BJ (cell line): Measurements from ENCODE around the gene LRRC23. TPM values are rescaled to one million over a fixed set of nuclear protein-coding genes. Genes with fewer than 3 reads are reported as not detected.

Source experiments
- CTCF ChIA-PET: fragments of 350-600 bp; formaldehyde crosslinking; extraction: SDS; loops from one replicate; lab custom pipeline; 2021; ENCODE audit warnings: antibody characterized with exemption, inconsistent platforms; lab: Yijun Ruan, JAX
- POLR2A ChIA-PET: fragments of 300-600 bp; sonication (Branson Sonifier 250); formaldehyde crosslinking; extraction: SDS; loops from one replicate; lab custom pipeline; 2021; ENCODE audit warnings: antibody characterized with exemption; lab: Charles Lee
- DNase-seq: peaks from one replicate; pipeline ENCODE4 v3.0.0-alpha.2; 2011; ENCODE audit warnings: low read depth
- H3K27me3 ChIP-seq: 2 replicates; pipeline ENCODE4 v1.6.0; 2011; ENCODE audit warnings: low read length; ENCODE audit not compliant: control insufficient read depth, insufficient read depth
- H3K36me3 ChIP-seq: 2 replicates; pipeline ENCODE4 v1.5.1; 2011; ENCODE audit warnings: low read length; ENCODE audit not compliant: control insufficient read depth, insufficient read depth
- H3K4me3 ChIP-seq: 2 replicates; pipeline ENCODE4 v1.5.1; 2011; ENCODE audit warnings: low read depth, mild to moderate bottlenecking, control low read depth, low read length
- polyA plus RNA-seq: library from polyadenylated mRNA; depleted of rRNA; stranded (reverse); fragments of >200 nt; gene quantifications from 2 replicates; pipeline ENCODE4 v1.2.3, GENCODE V29; 2011
- TF ChIP-seq, protein P1 (sequence below): IDR thresholded peaks from 2 replicates; pipeline ENCODE4 v1.5.1; 2011; ENCODE audit warnings: low read depth, mild to moderate bottlenecking, control low read depth, inconsistent platforms, low read length, moderate library complexity; ENCODE audit not compliant: insufficient read depth

Gene LRRC23
- polyA plus RNA-seq, 1 experiment: 12.7 TPM

DNA sequence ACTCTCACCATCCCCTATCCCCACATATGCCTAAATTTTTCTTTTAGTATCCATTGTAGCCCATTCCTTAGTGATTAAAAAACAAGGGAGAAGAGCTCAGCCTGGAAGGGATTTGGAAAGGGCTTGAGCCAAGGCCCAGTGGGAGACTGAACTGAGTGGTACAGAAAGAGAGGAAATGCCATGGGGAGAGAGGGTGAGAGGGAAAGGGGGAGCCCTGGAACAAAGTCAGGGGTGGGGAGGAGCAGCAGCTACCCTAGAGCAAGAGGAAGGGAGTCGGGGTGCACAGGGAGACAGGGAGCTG, 20.6 kb downstream of the LRRC23 start:
- H3K4me3 ChIP-seq: no peak overlapping the region
- POLR2A ChIA-PET: interaction anchor here (0.8 to 1.3 kb wide), 4 partner anchors 11 to 135 kb away, joined by 3 to 13 read pairs (median 4); partner anchors contain the start of genes C12orf57, C1S and SPSB2

DNA sequence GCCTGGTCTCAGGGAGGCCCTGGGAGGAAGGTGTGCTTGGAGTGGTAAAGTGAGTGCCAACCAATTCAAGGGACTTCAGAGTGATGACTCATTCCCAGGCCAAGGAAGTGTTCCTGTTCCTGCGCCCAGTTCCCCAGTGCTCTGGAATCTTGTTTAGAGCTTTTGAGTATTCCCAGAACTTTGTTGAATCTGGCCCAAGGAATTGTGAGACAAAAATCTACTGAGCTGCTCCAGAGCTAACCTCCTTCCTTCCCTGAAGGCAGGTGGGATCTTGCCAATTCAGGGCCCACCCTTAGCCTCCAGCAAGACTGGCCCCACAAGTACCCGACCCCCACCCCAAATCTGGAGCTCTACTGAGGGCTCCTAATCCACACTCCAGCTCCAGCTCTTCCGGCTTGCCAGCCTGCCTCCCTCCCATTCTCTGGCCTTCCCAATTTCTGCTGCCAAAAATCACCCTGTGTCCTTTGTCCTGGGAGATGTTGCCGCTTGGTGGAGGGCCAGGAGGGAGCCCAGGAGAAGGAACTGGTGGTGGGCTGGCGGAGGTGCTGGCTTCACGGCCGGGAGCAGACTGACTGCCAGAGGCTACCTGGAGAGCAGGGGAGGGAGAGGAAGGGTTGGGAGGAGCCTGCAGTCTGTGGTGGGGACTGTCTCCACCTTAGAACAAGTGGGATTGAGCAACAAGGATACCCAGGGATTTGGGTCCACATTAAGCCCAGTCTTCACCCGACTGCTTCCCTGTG, 21.1 kb downstream of the LRRC23 start:
- ChIA-PET CTCF (interaction anchor here (0.7 to 6.6 kb wide), 19 partner anchors 13 to 219 kb away, joined by 3 to 129 read pairs (median 8); partner anchors contain the start of genes C12orf57, C1RL, LRRC23 and PHB2), POLR2A (interaction anchor here (0.5 to 1.3 kb wide), 5 partner anchors 12 to 157 kb away, joined by 3 to 5 read pairs (median 4); partner anchors contain the start of genes C1S, SPSB2 and TPI1)
- Histone ChIP-seq H3K4me3 (peak overlapping the region; percentile 55), H3K36me3 (peaks cover 13% of the 10 kb centered on the region), H3K27me3 (no peaks in the 10 kb centered on the region)
- TF ChIP-seq, protein P1, sequence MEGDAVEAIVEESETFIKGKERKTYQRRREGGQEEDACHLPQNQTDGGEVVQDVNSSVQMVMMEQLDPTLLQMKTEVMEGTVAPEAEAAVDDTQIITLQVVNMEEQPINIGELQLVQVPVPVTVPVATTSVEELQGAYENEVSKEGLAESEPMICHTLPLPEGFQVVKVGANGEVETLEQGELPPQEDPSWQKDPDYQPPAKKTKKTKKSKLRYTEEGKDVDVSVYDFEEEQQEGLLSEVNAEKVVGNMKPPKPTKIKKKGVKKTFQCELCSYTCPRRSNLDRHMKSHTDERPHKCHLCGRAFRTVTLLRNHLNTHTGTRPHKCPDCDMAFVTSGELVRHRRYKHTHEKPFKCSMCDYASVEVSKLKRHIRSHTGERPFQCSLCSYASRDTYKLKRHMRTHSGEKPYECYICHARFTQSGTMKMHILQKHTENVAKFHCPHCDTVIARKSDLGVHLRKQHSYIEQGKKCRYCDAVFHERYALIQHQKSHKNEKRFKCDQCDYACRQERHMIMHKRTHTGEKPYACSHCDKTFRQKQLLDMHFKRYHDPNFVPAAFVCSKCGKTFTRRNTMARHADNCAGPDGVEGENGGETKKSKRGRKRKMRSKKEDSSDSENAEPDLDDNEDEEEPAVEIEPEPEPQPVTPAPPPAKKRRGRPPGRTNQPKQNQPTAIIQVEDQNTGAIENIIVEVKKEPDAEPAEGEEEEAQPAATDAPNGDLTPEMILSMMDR: no peak
- peak; percentile 68 for DNase-seq

More for the DNA sequence above, 20.6 kb downstream of the LRRC23 start:
- H3K36me3 ChIP-seq: peaks cover 13% of the 10 kb centered on the region
- TF ChIP-seq, protein P1: no peak
- CTCF ChIA-PET: interaction anchor here (0.7 to 6.6 kb wide), 18 partner anchors 12 to 220 kb away, joined by 3 to 129 read pairs (median 8); partner anchors contain the start of genes C12orf57, C1RL, LRRC23 and PHB2
- no peak for DNase-seq
- H3K27me3 ChIP-seq: no peaks in the 10 kb centered on the region

DNA sequence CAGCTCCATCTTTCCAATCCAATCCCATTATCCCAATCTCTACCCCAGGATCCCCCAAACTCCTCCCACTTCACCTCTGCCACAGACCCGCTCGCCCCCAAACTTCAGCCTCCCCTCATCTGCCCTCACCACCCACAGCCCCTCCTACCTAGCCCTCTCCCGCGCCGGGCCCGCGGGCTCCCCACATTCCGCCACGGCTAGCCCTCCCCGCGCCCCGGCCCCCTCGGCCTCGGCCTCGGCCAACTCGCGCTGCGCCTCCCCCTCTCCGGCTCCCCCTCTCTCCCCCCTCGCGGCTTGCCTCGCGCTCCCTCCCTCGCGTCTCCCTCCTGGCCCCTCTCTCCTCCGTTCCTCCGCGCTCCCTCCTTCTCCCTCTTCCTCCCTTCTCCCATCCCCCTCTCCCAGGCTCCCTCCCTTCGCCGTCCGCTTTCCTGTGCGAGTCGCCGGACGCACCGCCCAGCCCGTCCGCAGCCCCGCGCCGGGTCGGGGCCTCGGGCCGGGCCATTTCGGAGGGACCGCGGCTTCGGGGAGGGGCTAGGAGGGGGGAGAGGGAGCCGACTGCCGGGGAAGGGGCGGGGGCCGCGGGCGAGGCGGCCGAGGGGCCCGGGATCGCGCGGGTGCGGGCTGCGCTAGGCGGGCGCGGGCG, 22.9 kb downstream of the LRRC23 start, which contains the start of gene ATN1:
Gene ATN1 (plus strand): TSS at position 581 of the 643 bp plus-strand sequence. CDS start 6,043 bp downstream, outside the sequence.
- peak within 1 kb of the TSS; percentile 55 for H3K4me3 ChIP-seq
- TF ChIP-seq, protein P1: no peak
- no peaks in the 10 kb centered on the region for H3K27me3 ChIP-seq
- CTCF ChIA-PET: interaction anchor here (1.5 to 6.6 kb wide), 6 partner anchors 10 to 186 kb away, joined by 3 to 129 read pairs (median 22); partner anchors contain the start of genes C12orf57, ENO2 and RNU7-1
- no peak for DNase-seq
- POLR2A ChIA-PET: interaction anchor here (0.8 kb wide), 1 partner anchor 10 kb away, joined by 3 read pairs; no protein-coding TSS in a partner anchor
- peaks cover 5% of the 10 kb centered on the region for H3K36me3 ChIP-seq

DNA sequence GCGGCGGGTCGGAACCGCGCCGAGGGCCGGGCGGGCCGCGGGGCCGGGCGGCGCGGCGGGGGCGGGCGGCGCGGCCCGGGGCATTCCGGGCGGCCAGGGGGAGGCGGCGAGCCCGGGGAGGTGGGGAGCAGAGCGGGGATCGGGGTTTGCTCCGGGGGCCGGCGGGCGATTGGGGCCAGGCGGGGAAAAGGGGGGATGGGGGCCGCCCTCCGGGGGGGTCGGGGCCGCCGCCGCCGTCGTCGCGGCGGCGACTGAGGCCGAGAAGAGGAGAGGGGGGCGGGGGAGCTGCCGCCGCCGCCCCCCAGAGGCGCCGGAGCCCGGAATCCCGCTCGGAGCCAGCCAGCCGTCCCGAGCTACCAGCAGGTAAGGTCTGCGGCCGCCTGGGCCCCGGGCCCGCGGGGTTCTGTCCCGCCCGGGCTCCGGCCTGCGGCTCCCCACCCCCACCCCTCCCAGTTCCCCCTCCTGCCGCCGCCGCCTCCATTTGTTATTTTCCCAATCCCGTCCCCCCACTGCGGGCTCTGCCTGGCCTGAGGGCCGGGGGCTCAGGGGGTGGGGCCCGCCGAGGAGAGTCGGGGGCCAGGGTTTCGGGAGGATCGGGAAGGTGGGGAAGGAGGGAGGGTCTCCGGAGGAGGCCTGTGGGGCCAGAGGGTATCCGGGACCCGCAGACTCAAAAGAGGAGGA, 23.5 kb downstream of the LRRC23 start:
- TF ChIP-seq, protein P1: no peak
- POLR2A ChIA-PET: interaction anchor here (0.6 to 1.1 kb wide), 2 partner anchors 10 to 240 kb away, joined by 6 read pairs; no protein-coding TSS in a partner anchor
- peaks cover 2% of the 10 kb centered on the region for H3K36me3 ChIP-seq
- CTCF ChIA-PET: interaction anchor here (1.1 to 1.9 kb wide), 3 partner anchors 9 to 59 kb away, joined by 3 to 11 read pairs (median 3); no protein-coding TSS in a partner anchor
- peak overlapping the region; percentile 55 for H3K4me3 ChIP-seq
- no peak for DNase-seq
- H3K27me3 ChIP-seq: no peaks in the 10 kb centered on the region
